HCEC 1CT (cell line): ENCODE data around the gene FUT2.

ENCODE experiments used
- DNase-seq: peaks from one replicate; pipeline ENCODE4 v3.0.0-alpha.2; 2017

Gene FUT2

GRCh38 chr19:48752496-48753365, 57.0 kb downstream of the FUT2 start, which contains the start of gene FUT1:
Gene FUT1 (minus strand): TSS chr19:48752641. CDS start chr19:48751281, 1,360 bp downstream.
- DNase-seq, result no peak

- no peak for DNase-seq
Measured at GRCh38 chr19:48755084-48755641, 59.4 kb downstream of the FUT2 start, which contains the start of gene FGF21. Gene FGF21 (plus strand): TSS chr19:48755524. CDS start chr19:48756237, 713 bp downstream.
